K562 (cell line): ENCODE measurements around the gene SHF. TPM values are rescaled to one million over a fixed set of nuclear protein-coding genes. Genes with fewer than 3 reads are reported as not detected.

Source experiments
- ATAC-seq: fragments of 200-7000 bp; cut with Tn5 transposase; 3 replicates; pipeline ENCODE4 v1.9.1; 2020; ENCODE audit warnings: moderate library complexity
- BruUV-seq: library from RNA; stranded (reverse); fragments of 400-500 nt; replicated peaks from 2 replicates; lab custom pipeline; 2021; lab: Mats Ljungman, UMichigan
- CTCF ChIA-PET: fragments of 300-600 bp; formaldehyde crosslinking; extraction: SDS; loops from one replicate; lab custom pipeline; 2021; ENCODE audit warnings: low intra/inter-chr PET ratio; lab: Yijun Ruan, JAX
- POLR2A ChIA-PET: fragments of 300-600, 350-650 bp; sonication (Branson Sonifier 250); formaldehyde crosslinking; extraction: SDS; loops from one replicate; lab custom pipeline; 2021; ENCODE audit warnings: antibody characterized with exemption, inconsistent platforms; lab: Yijun Ruan, JAX
- DNase-seq, 4 experiments: peaks; one replicate each; pipeline versions ENCODE4 v3.0.0 to v3.0.0-alpha.2; 2011 to 2018; ENCODE audit warnings: low spot score in 3 of 4, mixed read lengths in 3 of 4; ENCODE audit errors: extremely low read depth in 1 of 4
- FAIRE-seq: peaks from 2 replicates; lab custom pipeline; 2011; peaks lifted over from hg19 to GRCh38; lab: Jason Lieb, UNC
- H2AFZ ChIP-seq: 2 replicates; pipeline ENCODE4 v1.6.0; 2011; ENCODE audit warnings: low read depth, low read length, control low read depth, inconsistent platforms
- H3K27ac ChIP-seq: fragments of 200-600 bp; 3 replicates; pipeline ENCODE4 v1.8.0; 2011; ENCODE audit warnings: low read depth, mild to moderate bottlenecking, control low read depth, inconsistent platforms, low read length, moderate library complexity, mixed read lengths; ENCODE audit errors: extremely low read depth
- H3K27me3 ChIP-seq, 2 experiments: fragments of 300-600 bp in 1 of 2; 2 replicates in 1 of 2; 3 replicates in 1 of 2; pipeline versions ENCODE4 v1.6.0 to v1.8.0; 2011; ENCODE audit warnings: inconsistent platforms in 2 of 2, low read length in 2 of 2, mild to moderate bottlenecking in 1 of 2, mixed read lengths in 1 of 2, moderate library complexity in 1 of 2; ENCODE audit not compliant: control insufficient read depth in 2 of 2, insufficient read depth in 2 of 2
- H3K36me3 ChIP-seq: fragments of 300-600 bp; 3 replicates; pipeline ENCODE4 v1.8.0; 2011; ENCODE audit warnings: mild to moderate bottlenecking, low read length, inconsistent platforms; ENCODE audit not compliant: control insufficient read depth, insufficient read depth
- H3K4me1 ChIP-seq, 2 experiments: fragments of 200-600 bp in 1 of 2; replicated peaks in 1 of 2; 2 replicates in 1 of 2; 3 replicates in 1 of 2; pipeline versions ENCODE4 v1.5.1 to v1.8.0; 2011; ENCODE audit warnings: inconsistent platforms in 2 of 2, low read length in 2 of 2, mild to moderate bottlenecking in 1 of 2, mixed read lengths in 1 of 2, moderate library complexity in 1 of 2; ENCODE audit not compliant: control insufficient read depth in 2 of 2, insufficient read depth in 2 of 2
- H3K4me2 ChIP-seq: 2 replicates; pipeline ENCODE4 v1.6.1; 2011; ENCODE audit warnings: low read length, control low read depth, inconsistent platforms, mixed read lengths; ENCODE audit not compliant: insufficient read depth
- H3K4me3 ChIP-seq: fragments of 200-600 bp; sonication (generic), shearing (Covaris generic); 2 replicates; pipeline ENCODE4 v1.5.1; 2016; ENCODE audit warnings: control low read depth, inconsistent platforms
- H3K79me2 ChIP-seq: fragments of 200-600 bp; 3 replicates; pipeline ENCODE4 v1.8.0; 2011; ENCODE audit warnings: low read length, inconsistent platforms; ENCODE audit not compliant: control insufficient read depth, insufficient read depth
- H3K9ac ChIP-seq, 2 experiments: 2 replicates each; pipeline versions ENCODE4 v1.6.0 to v1.6.1; 2011; ENCODE audit warnings: low read depth in 2 of 2, low read length in 2 of 2, control low read depth in 1 of 2, inconsistent platforms in 1 of 2, mild to moderate bottlenecking in 1 of 2, mixed read lengths in 1 of 2; ENCODE audit not compliant: insufficient read depth in 1 of 2
- H3K9me1 ChIP-seq: one replicate; pipeline ENCODE4 v1.6.0; 2011; ENCODE audit warnings: inconsistent platforms, mild to moderate bottlenecking, low read length, moderate library complexity; ENCODE audit not compliant: control insufficient read depth, insufficient read depth
- H3K9me3 ChIP-seq: replicated peaks from 2 replicates; pipeline ENCODE4 v1.5.1; 2011; ENCODE audit warnings: low read depth, low read length, inconsistent platforms; ENCODE audit not compliant: control insufficient read depth, insufficient read depth
- H4K20me1 ChIP-seq: replicated peaks from 2 replicates; pipeline ENCODE4 v1.6.1; 2011; ENCODE audit warnings: low read length, inconsistent platforms, mixed read lengths; ENCODE audit not compliant: control insufficient read depth, insufficient read depth
- AFF4 ChIP-seq: sonication (generic); formaldehyde crosslinking; IDR thresholded peaks from 2 replicates; pipeline ENCODE4 v1.8.0; 2023; ENCODE audit warnings: mild to moderate bottlenecking, missing genetic modification reagents
- CCNT2 ChIP-seq: IDR thresholded peaks from 2 replicates; pipeline ENCODE4 v1.6.1; 2011; ENCODE audit warnings: borderline replicate concordance, low read depth, mild to moderate bottlenecking, moderate library complexity, mixed read lengths, low read length; ENCODE audit not compliant: insufficient read length; ENCODE audit errors: extremely low read depth
- CEBPZ ChIP-seq: fragments of 150-350 bp; IDR thresholded peaks from 2 replicates; pipeline ENCODE4 v1.6.1; 2014; ENCODE audit warnings: low read depth, mild to moderate bottlenecking, low read length, borderline replicate concordance
- CTCFL ChIP-seq: IDR thresholded peaks from 2 replicates; pipeline ENCODE4 v1.6.1; 2011; ENCODE audit warnings: borderline replicate concordance, low read depth, mild to moderate bottlenecking, moderate library complexity, low read length; ENCODE audit not compliant: insufficient read depth, poor library complexity, severe bottlenecking
- DLX4 ChIP-seq: fragments of 250-450 bp; sonication (Bioruptor Pico); IDR thresholded peaks from 2 replicates; pipeline ENCODE4 v1.6.1; 2021; ENCODE audit warnings: mild to moderate bottlenecking
- ILF3 ChIP-seq: fragments of 450-650 bp; IDR thresholded peaks from 2 replicates; pipeline ENCODE4 v1.6.1; 2018; ENCODE audit warnings: antibody characterized with exemption, mild to moderate bottlenecking, moderate library complexity, borderline replicate concordance
- KDM4B ChIP-seq, 2 experiments: fragments of 450-650 bp in 1 of 2; sonication (generic) in 1 of 2; IDR thresholded peaks; 2 replicates each; pipeline ENCODE4 v1.6.1; 2016 to 2017; ENCODE audit warnings: borderline replicate concordance in 2 of 2, antibody characterized with exemption in 1 of 2, low read depth in 1 of 2, mild to moderate bottlenecking in 1 of 2
- NCOA1 ChIP-seq: fragments of 450-650 bp; IDR thresholded peaks from 2 replicates; pipeline ENCODE4 v1.6.1; 2016; ENCODE audit warnings: low read depth
- TEAD2 ChIP-seq: fragments of 450-650 bp; IDR thresholded peaks from 2 replicates; pipeline ENCODE4 v1.6.1; 2016; ENCODE audit warnings: missing genetic modification characterization, control low read depth, missing compliant biosample characterization
- WGBS: fragments of 100-300 bp; shearing (Covaris generic); methylation state at CpG from one replicate; pipeline ENCODE4 v1.1.6; 2016; ENCODE audit warnings: low coverage, mixed read lengths; ENCODE audit not compliant: insufficient coverage; ENCODE audit errors: missing lambda C conversion rate; 5-methylcytosine and 5-hydroxymethylcytosine counted together
- in situ Hi-C: fragments of 300-500 bp; cut with MboI; formaldehyde crosslinking; loops from 4 replicates; pipeline ENCODE4 v1.15.0; 2018; ENCODE audit warnings: inconsistent platforms, mixed read lengths
- intact Hi-C: fragments of 100-400 bp; cut with micrococcal nuclease; formaldehyde crosslinking; loops from 2 replicates; pipeline ENCODE4 v1.14.2; 2022
- polyA plus RNA-seq, 8 experiments: library from polyadenylated mRNA; depleted of rRNA in 4 of 8; stranded (reverse) in 5 of 8; unstranded in 3 of 8; fragments of >200 nt; fragmentation: Nextera tagmentation in 2 of 8; fragmentation: Illumina TruSeq in 1 of 8; extraction: Ambion mirVana in 2 of 8; extraction: Trizol in 1 of 8; gene quantifications; 2 replicates each; pipeline versions ENCODE4 v1.2.1 to v1.2.3, GENCODE V29; 2011 to 2014; ENCODE audit warnings: inconsistent platforms in 1 of 8, missing spikeins in 1 of 8
- total RNA-seq, 7 experiments: library from RNA; depleted of rRNA in 6 of 7; stranded (reverse); fragments of >200 nt in 6 of 7; fragmentation: Illumina TruSeq in 2 of 7; extraction: Trizol in 2 of 7; gene quantifications; 2 replicates each; pipeline versions ENCODE4 v1.2.1 to v1.2.3, GENCODE V29; 2011 to 2021; ENCODE audit warnings: low replicate concordance in 1 of 7

SHF gene
- total and polyA plus RNA-seq, 9 of the 15 experiments (the other 6 are each of a cell fraction or from before 2014, with no cell fraction given) = 0.51 to 2.2 (median 0.85) TPM; not detected in 2

- no peak overlapping the region for H3K4me3 ChIP-seq
- no peak overlapping the region for H3K4me2 ChIP-seq
- no peak for ATAC-seq
- no peaks in the 10 kb centered on the region for H3K79me2 ChIP-seq
- POLR2A ChIA-PET = no interaction called here
- no peak for FAIRE-seq
- H3K9me1 ChIP-seq = no peaks in the 10 kb centered on the region
- H3K27ac ChIP-seq = no peak overlapping the region
- no peak for DNase-seq
- 74% methylated on average over 30 of the region's 36 CpGs for WGBS
- intact Hi-C loops (no loop called here), in situ Hi-C loops (no loop called here)
- no peak overlapping the region for H3K9ac ChIP-seq
- H4K20me1 ChIP-seq = no peaks in the 10 kb centered on the region; the same call in 1 of the 2 replicates
- H3K4me1 ChIP-seq = peaks cover 6% of the 10 kb centered on the region in 2 experiments; a peak in 3 of 5 replicates
- CTCF ChIA-PET = no interaction called here
- peaks cover 0 to 15% of the 10 kb centered on the region in 2 experiments; a peak in 2 of 5 replicates for H3K27me3 ChIP-seq
- H2AFZ ChIP-seq = no peak overlapping the region
- no peaks in the 10 kb centered on the region for H3K9me3 ChIP-seq
- H3K36me3 ChIP-seq = no peaks in the 10 kb centered on the region
- no TSS peak for BruUV-seq
- no peak for TF ChIP-seq CCNT2
- no peak for TF ChIP-seq CEBPZ
- TF ChIP-seq DLX4 (CRISPR knock-in tag) = no peak
- TF ChIP-seq TEAD2 (tag) = no peak
- TF ChIP-seq CTCFL = no peak
- no peak for TF ChIP-seq ILF3
- no peak for TF ChIP-seq KDM4B (IDR thresholded peaks at IDR 0.05; ENCODE audit: borderline replicate concordance in 2 of 2, low read depth in 1 of 2)
- no peak for TF ChIP-seq AFF4
- no peak for TF ChIP-seq NCOA1
Observed at GRCh38 chr15:45151998-45152828, 35.6 kb downstream of the SHF start.
